NT2/D1 (cell line): Measurements from ENCODE around the gene DCN.

ENCODE experiments used
- DNase-seq: peaks from one replicate; pipeline ENCODE4 v3.0.0-alpha.2; 2011; ENCODE audit warnings: low read depth, low spot score
- H3K27me3 ChIP-seq: 2 replicates; pipeline ENCODE4 v1.6.0; 2011; ENCODE audit warnings: mild to moderate bottlenecking; ENCODE audit not compliant: insufficient read length, insufficient read depth
- H3K36me3 ChIP-seq: 2 replicates; pipeline ENCODE4 v1.6.1; 2011; ENCODE audit warnings: mild to moderate bottlenecking, low read length, mixed read lengths; ENCODE audit not compliant: insufficient read depth, insufficient read length
- H3K4me1 ChIP-seq: 2 replicates; pipeline ENCODE4 v1.5.1; 2011; ENCODE audit not compliant: insufficient read depth, insufficient read length
- H3K4me3 ChIP-seq: 2 replicates; pipeline ENCODE4 v1.5.1; 2011; ENCODE audit warnings: low read depth; ENCODE audit not compliant: insufficient read length
- H3K9ac ChIP-seq: 2 replicates; pipeline ENCODE4 v1.6.0; 2011; ENCODE audit warnings: low read depth; ENCODE audit not compliant: insufficient read length
- H3K9me3 ChIP-seq: 2 replicates; pipeline ENCODE4 v1.5.1; 2011; ENCODE audit warnings: mild to moderate bottlenecking, low read length; ENCODE audit not compliant: insufficient read depth
- SUZ12 ChIP-seq: IDR thresholded peaks from 2 replicates; pipeline ENCODE4 v1.6.1; 2011; ENCODE audit not compliant: insufficient read length, insufficient read depth; ENCODE audit errors: extremely low read depth
- YY1 ChIP-seq: IDR thresholded peaks from 2 replicates; pipeline ENCODE4 v1.6.1; 2011; ENCODE audit not compliant: insufficient read length, insufficient read depth
- ZNF274 ChIP-seq: IDR thresholded peaks from 2 replicates; pipeline ENCODE4 v1.6.1; 2011; ENCODE audit warnings: mild to moderate bottlenecking, low read depth, low read length

Gene DCN

GRCh38 chr12:91163116-91163515, 19.5 kb downstream of the DCN start:
- TF ChIP-seq YY1 (no peak), ZNF274 (no peak), SUZ12 (no peak)
- H3K4me1 ChIP-seq: no peaks in the 10 kb centered on the region
- no peak overlapping the region for H3K4me3 ChIP-seq
- no peak for DNase-seq
- H3K9ac ChIP-seq: no peak overlapping the region
- no peaks in the 10 kb centered on the region for H3K36me3 ChIP-seq
- no peaks in the 10 kb centered on the region for H3K27me3 ChIP-seq
- 0 out of 2 replicates have a peak, but pooled peaks cover 4% of the 10 kb centered on the region for H3K9me3 ChIP-seq

DNA sequence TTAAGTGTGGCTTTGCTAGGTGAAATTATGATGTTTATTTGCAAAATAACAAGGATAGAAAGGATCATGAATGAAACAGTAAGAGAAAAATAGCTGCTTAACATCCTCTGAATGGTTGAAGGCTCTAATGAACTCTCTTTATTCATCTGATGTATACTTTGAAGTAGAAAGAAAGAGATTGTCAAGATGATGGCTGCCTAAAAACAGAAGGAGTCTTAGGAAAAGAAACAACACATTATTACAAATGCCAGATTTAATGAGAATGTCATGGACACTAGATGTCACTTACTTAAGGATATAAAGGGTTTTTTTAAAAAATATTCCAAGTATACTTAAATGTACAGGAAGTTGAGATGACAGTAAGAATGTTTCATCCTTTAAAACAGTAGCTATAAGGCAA, 21.6 kb downstream of the DCN start:
- no peaks in the 10 kb centered on the region for H3K4me1 ChIP-seq
- H3K9ac ChIP-seq: no peak overlapping the region
- H3K4me3 ChIP-seq: no peak overlapping the region
- no peaks in the 10 kb centered on the region for H3K36me3 ChIP-seq
- no peak for DNase-seq
- no peaks in the 10 kb centered on the region for H3K27me3 ChIP-seq
- no peaks in the 10 kb centered on the region for H3K9me3 ChIP-seq
- TF ChIP-seq SUZ12 (no peak), YY1 (no peak), ZNF274 (no peak)

DNA sequence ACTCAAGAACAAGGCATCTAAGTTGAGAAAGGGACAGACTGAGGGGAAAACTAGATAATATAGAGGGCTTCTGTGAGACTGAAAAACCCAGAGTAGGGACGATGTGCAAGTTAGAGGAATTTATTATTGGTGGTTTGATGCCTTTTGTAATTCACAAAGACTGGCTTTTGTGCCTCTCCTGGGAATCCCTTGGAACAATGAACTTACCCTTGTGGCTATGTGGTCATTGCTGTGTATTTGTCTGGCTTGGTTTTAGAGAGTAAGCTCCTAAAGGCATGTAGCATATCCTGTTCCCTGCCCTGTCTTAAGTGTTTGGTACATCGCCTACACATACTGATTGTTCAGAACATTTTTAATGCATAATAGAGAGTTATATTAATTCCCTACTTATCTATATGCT, 26.6 kb downstream of the DCN start:
- no peaks in the 10 kb centered on the region for H3K4me1 ChIP-seq
- DNase-seq: peak; percentile 11
- H3K27me3 ChIP-seq: no peaks in the 10 kb centered on the region
- H3K36me3 ChIP-seq: no peaks in the 10 kb centered on the region
- H3K9me3 ChIP-seq: no peaks in the 10 kb centered on the region
- TF ChIP-seq YY1: no peak
- no peak for TF ChIP-seq ZNF274
- no peak for TF ChIP-seq SUZ12
- H3K4me3 ChIP-seq: no peak overlapping the region
- H3K9ac ChIP-seq: no peak overlapping the region

- no peaks in the 10 kb centered on the region for H3K4me1 ChIP-seq
- H3K9me3 ChIP-seq: no peaks in the 10 kb centered on the region
- DNase-seq: no peak
- TF ChIP-seq YY1: no peak
- TF ChIP-seq SUZ12: no peak
- no peak for TF ChIP-seq ZNF274
- H3K36me3 ChIP-seq: no peaks in the 10 kb centered on the region
- H3K4me3 ChIP-seq: no peak overlapping the region
- no peaks in the 10 kb centered on the region for H3K27me3 ChIP-seq
- H3K9ac ChIP-seq: no peak overlapping the region
These were observed 28.5 kb downstream of the DCN start for GRCh38 chr12:91154131-91154530.

DNA sequence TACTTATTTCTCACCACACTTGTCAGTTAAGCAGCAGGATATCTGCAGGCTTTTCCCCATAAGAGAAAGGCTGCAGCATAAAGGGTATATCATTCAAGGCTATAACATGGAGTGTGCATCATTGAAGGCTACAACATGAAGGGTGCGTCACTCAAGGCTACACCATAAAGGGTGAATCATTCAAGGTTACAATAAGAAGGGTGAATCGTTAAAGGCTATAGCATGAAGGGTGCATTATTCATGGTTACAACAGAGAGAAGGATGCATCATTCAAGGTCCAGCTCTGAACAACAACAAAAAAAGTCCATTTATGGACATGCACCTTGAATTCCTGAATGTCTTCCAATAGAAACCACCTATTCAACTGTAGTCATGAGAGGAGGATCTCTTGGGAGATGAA, 38.6 kb downstream of the DCN start:
- DNase-seq: no peak

DNA sequence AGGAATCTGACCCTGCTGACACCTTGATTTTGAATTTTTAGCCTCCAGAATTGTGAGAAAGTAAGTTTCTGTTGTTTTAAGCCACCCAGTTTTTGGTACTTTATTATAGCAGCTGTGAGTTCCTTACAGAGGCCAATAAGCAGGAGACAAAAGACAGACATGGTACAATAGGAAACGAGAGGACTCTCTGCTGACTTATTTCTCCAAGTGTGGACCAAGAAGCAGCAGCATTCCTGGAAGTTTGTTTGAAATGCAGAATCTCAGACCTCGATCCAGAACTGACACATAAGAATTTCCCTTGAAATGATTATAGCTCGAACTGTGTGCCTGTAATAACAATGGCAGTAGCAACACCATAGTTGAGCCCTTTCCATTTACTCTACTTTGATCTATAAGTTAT, 39.4 kb downstream of the DCN start:
- Histone ChIP-seq H3K36me3 (no peaks in the 10 kb centered on the region), H3K9ac (no peak overlapping the region), H3K27me3 (no peaks in the 10 kb centered on the region), H3K9me3 (no peaks in the 10 kb centered on the region), H3K4me3 (no peak overlapping the region), H3K4me1 (no peaks in the 10 kb centered on the region)
- DNase-seq: no peak
- no peak for TF ChIP-seq SUZ12
- TF ChIP-seq ZNF274: no peak
- TF ChIP-seq YY1: no peak

More for the DNA sequence above, 38.6 kb downstream of the DCN start:
- no peaks in the 10 kb centered on the region for H3K4me1 ChIP-seq
- H3K4me3 ChIP-seq: no peak overlapping the region
- no peaks in the 10 kb centered on the region for H3K36me3 ChIP-seq
- no peak for TF ChIP-seq YY1
- TF ChIP-seq ZNF274: no peak
- no peak for TF ChIP-seq SUZ12
- H3K9ac ChIP-seq: no peak overlapping the region
- no peaks in the 10 kb centered on the region for H3K27me3 ChIP-seq
- H3K9me3 ChIP-seq: no peaks in the 10 kb centered on the region

GRCh38 chr12:91142221-91142631, 40.4 kb downstream of the DCN start:
- DNase-seq: no peak
- Histone ChIP-seq H3K4me1 (no peaks in the 10 kb centered on the region), H3K27me3 (no peaks in the 10 kb centered on the region), H3K36me3 (no peaks in the 10 kb centered on the region), H3K4me3 (no peak overlapping the region), H3K9me3 (no peaks in the 10 kb centered on the region), H3K9ac (no peak overlapping the region)
- TF ChIP-seq ZNF274 (no peak), YY1 (no peak), SUZ12 (no peak)
